Right lobe of liver (tissue), 6 donors: Measurements from ENCODE around the gene PPP6R3. TPM values are rescaled to one million over a fixed set of nuclear protein-coding genes. Genes with fewer than 3 reads are reported as not detected.
A peak's percentile ranks its signal among the peaks of the same experiment; 100 is the strongest.

ENCODE experiments used
- ATAC-seq, 4 donors: fragments of 200-7000 bp; cut with Tn5 transposase; one replicate each; pipeline ENCODE4 v1.9.1; 2020; ENCODE audit warnings: mild to moderate bottlenecking in 4 of 4, moderate library complexity in 4 of 4
- DNase-seq, 3 donors: peaks; one replicate each; pipeline ENCODE4 v3.0.0-alpha.2; 2020
- H3K27ac ChIP-seq, 3 donors: fragments of 200-600 bp; one replicate each; pipeline ENCODE4 v1.8.0; 2022
- H3K27me3 ChIP-seq, 2 donors: fragments of 200-600 bp; one replicate each; pipeline ENCODE4 v1.8.0; 2022
- H3K36me3 ChIP-seq, 4 donors: fragments of 200-600 bp; sonication (generic) in 1 of 4; one replicate each; pipeline versions ENCODE4 v1.5.1 to v1.8.0; 2017 to 2022; ENCODE audit warnings: control low read depth in 1 of 4
- H3K4me1 ChIP-seq, 4 donors: fragments of 200-600 bp; sonication (generic) in 1 of 4; one replicate each; pipeline versions ENCODE4 v1.5.1 to v1.8.0; 2017 to 2022; ENCODE audit warnings: control low read depth in 1 of 4
- H3K4me3 ChIP-seq, 3 donors: fragments of 200-600 bp; one replicate each; pipeline ENCODE4 v1.8.0; 2022
- H3K9me3 ChIP-seq, 4 donors: fragments of 200-600 bp; sonication (generic) in 1 of 4; one replicate each; pipeline versions ENCODE4 v1.5.1 to v1.8.0; 2017 to 2022; ENCODE audit warnings: control low read depth in 1 of 4
- CTCF ChIP-seq, 4 donors: fragments of 200-600 bp in 3 of 4; fragments of 450-650 bp in 1 of 4; IDR thresholded peaks; one replicate each; pipeline versions ENCODE4 v1.5.1 to v1.8.0; 2016 to 2022; ENCODE audit warnings: antibody characterized with exemption in 4 of 4, mild to moderate bottlenecking in 2 of 4
- POLR2A ChIP-seq: fragments of 450-650 bp; IDR thresholded peaks from one replicate; pipeline ENCODE4 v1.6.1; 2017; ENCODE audit warnings: antibody characterized with exemption, mild to moderate bottlenecking
- WGBS: methylation state at CpG from one replicate; pipeline ENCODE4 v1.1.6; 2018; ENCODE audit warnings: low coverage, low lambda C conversion rate; ENCODE audit not compliant: insufficient coverage; ENCODE audit errors: missing lambda C conversion rate; 5-methylcytosine and 5-hydroxymethylcytosine counted together
- intact Hi-C, 2 donors: fragments of 100-400 bp; cut with DNase I; formaldehyde crosslinking; loops; one replicate each; pipeline versions ENCODE4 v1.11.2 to v1.14.1; 2022
- total RNA-seq, 6 experiments: library from RNA; depleted of rRNA in 2 of 6; stranded (reverse); fragments of >200 nt in 2 of 6; fragmentation: NEBNext Ultra II Directional in 3 of 6; extraction: Animal tissue kit (Norgen Biotek cat#: 25700) in 3 of 6; gene quantifications; one replicate each; pipeline versions ENCODE4 v1.1.0 to v1.2.4, GENCODE V29; 2016 to 2023
- donor health status: DM: no; HTN: yes; CAD: no.
- donor health status: DM: no; HTN: no; CAD: no.
- donor health status: DM: no; HTN: no; CAD: no.
- donor health status: DM: no; HTN: yes; CAD: no.
- donor health status: DM: no; HTN: yes; CAD: no.

Gene PPP6R3
- total RNA-seq, 6 experiments from 2014 or later, result 35.8 to 48.3 (median 39.2) TPM

GRCh38 chr11:68448604-68449011, 11.9 kb upstream of the PPP6R3 start:
- TF ChIP-seq CTCF (IDR thresholded peaks at IDR 0.05), result no peak
- TF ChIP-seq POLR2A, result no peak
- ATAC-seq (peak in 1 of 4 donors; percentile 4), DNase-seq (peak in 1 of 3 donors; percentile 46)
- Histone ChIP-seq H3K36me3 (peaks cover 0 to 22% (median 6%) of the 10 kb centered on the region in 4 donors), H3K4me3 (no peak overlapping the region), H3K27ac (no peak overlapping the region), H3K4me1 (no peaks in the 10 kb centered on the region), H3K9me3 (no peaks in the 10 kb centered on the region), H3K27me3 (no peaks in the 10 kb centered on the region)
- WGBS, result 90% methylated on average over 2 of the region's 25 CpGs
- intact Hi-C loops, result loop anchor here in 1 of 2 donors (10.0 kb wide), 1 partner anchor 194 kb away; no protein-coding TSS in a partner anchor

DNA sequence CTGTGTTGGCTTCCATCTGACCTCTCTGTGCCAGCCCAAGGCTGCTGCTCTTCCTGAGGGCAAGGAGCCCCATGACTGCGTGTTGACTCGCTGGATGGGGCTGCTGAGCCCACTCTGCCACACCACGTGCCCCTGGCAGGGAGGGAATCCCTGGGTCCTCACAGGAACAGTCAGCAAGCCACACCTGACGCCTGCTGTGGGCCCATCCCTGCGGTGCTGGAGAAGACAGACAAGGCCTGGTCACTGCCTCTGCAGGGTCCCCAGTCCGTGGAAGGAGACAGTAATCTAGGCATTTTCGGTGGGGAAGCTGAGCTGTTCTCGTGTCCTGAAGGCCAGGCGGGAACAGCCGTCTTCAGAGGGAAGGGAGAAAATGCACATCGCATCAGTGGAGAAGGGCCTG, 10.6 kb upstream of the PPP6R3 start:
- Histone ChIP-seq H3K27ac (no peak overlapping the region), H3K4me1 (no peaks in the 10 kb centered on the region), H3K27me3 (no peaks in the 10 kb centered on the region), H3K4me3 (no peak overlapping the region), H3K36me3 (peaks cover 0 to 21% (median 6%) of the 10 kb centered on the region in 4 donors), H3K9me3 (no peaks in the 10 kb centered on the region)
- intact Hi-C loops, result loop anchor here in 1 of 2 donors (10.0 kb wide), 1 partner anchor 195 kb away; no protein-coding TSS in a partner anchor
- TF ChIP-seq POLR2A (no peak), CTCF (IDR thresholded peaks at IDR 0.05) (no peak)
- ATAC-seq (no peak), DNase-seq (no peak)
- WGBS, result 94% methylated on average over 3 of the region's 11 CpGs

DNA sequence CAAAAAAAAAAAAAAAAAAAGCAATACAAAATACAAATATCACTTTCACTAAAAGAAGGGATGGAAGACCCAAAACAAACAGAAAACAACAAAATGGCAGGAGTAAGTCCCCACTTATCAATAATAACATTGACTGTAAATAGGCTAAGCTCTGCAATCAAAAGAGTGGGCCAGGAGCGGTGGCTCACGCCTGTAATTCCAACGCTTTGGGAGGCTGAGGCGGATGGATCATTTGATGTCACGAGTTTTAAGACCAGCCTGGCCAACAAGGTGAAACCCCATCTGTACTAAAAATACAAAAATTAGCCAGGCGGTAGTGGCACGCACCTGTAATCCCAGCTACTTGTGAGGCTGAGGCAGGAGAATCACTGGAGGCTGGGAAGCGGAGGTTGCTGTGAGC, 9.8 kb upstream of the PPP6R3 start:
- WGBS, result 94% methylated on average over 8 of the region's 8 CpGs
- H3K27ac ChIP-seq, result no peak overlapping the region
- peaks cover 0 to 6% (median 0%) of the 10 kb centered on the region in 4 donors for H3K4me1 ChIP-seq
- H3K36me3 ChIP-seq, result peaks cover 0 to 21% (median 6%) of the 10 kb centered on the region in 4 donors
- no peak for TF ChIP-seq POLR2A
- no peaks in the 10 kb centered on the region for H3K9me3 ChIP-seq
- intact Hi-C loops, result no loop called here
- DNase-seq, result no peak
- ATAC-seq, result no peak
- no peak overlapping the region for H3K4me3 ChIP-seq
- H3K27me3 ChIP-seq, result no peaks in the 10 kb centered on the region

- no CpG with 5 or more reads among the region's 8 CpGs for WGBS
- no peaks in the 10 kb centered on the region for H3K27me3 ChIP-seq
- no peak overlapping the region for H3K27ac ChIP-seq
- H3K4me3 ChIP-seq, result no peak overlapping the region
- DNase-seq (no peak), ATAC-seq (no peak)
- TF ChIP-seq CTCF (IDR thresholded peaks at IDR 0.05) (no peak), POLR2A (no peak)
- intact Hi-C loops, result no loop called here
- peaks cover 0 to 13% (median 4%) of the 10 kb centered on the region in 4 donors for H3K4me1 ChIP-seq
- H3K9me3 ChIP-seq, result no peaks in the 10 kb centered on the region
- H3K36me3 ChIP-seq, result no peaks in the 10 kb centered on the region
Observed at GRCh38 chr11:68454767-68455166, 5.8 kb upstream of the PPP6R3 start.

- H3K9me3 ChIP-seq, result no peaks in the 10 kb centered on the region
- WGBS, result 61% methylated on average over 3 of the region's 8 CpGs
- DNase-seq (no peak), ATAC-seq (peak in 1 of 4 donors; percentile 0)
- no peak overlapping the region for H3K4me3 ChIP-seq
- no peaks in the 10 kb centered on the region for H3K27me3 ChIP-seq
- TF ChIP-seq POLR2A, result no peak
- TF ChIP-seq CTCF (IDR thresholded peaks at IDR 0.05), result no peak
- no peaks in the 10 kb centered on the region for H3K36me3 ChIP-seq
- H3K27ac ChIP-seq, result no peak overlapping the region
- H3K4me1 ChIP-seq, result peaks cover 0 to 13% (median 4%) of the 10 kb centered on the region in 4 donors
- intact Hi-C loops, result no loop called here
Observed at GRCh38 chr11:68455485-68455884, 5.1 kb upstream of the PPP6R3 start.
